NCI-H1436 (cell line): Measurements from ENCODE around the gene NRG3.

Experiments used
- DNase-seq: peaks from one replicate; lab custom pipeline; 2025; lab: John Stamatoyannopoulos, UW

The NRG3 gene

DNA sequence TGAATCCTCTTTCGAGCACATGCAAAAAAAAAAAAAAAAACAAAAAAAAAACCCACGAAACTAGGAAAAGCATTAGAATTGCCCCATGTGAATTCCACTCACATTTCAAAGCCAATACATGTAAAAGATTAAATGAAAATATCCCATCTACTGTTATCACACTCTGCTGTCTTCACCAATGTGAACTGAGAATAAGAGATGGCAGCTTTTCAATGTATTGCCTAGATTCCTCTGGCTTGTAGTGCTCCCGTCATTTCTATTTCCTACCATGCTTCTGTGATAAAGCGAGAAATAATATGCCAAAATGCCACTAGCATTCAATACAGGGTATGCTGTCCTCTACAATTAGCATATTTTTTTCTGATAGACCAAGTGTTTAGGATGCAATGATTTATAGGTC, 517.0 kb downstream of the NRG3 start:
- no peak for DNase-seq

DNA sequence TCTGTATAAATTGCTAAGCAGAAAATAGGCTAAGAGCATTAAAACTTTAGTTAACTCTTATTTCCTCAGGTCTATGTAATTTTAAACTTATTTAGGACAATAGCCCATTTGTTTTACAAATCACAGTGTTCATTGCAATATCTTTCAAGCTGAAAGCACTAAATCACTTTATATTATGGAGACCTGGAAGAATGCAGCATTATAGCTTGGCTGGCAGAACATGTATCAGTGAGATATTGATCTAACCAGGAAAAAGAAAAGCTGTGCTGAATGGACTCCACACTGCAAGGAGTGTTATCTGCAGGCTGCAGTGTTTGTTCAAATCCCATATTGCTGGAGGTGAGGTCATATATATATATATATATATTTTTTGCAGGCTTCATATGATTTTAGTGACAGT, 517.5 kb downstream of the NRG3 start:
- DNase-seq, result no peak

DNA sequence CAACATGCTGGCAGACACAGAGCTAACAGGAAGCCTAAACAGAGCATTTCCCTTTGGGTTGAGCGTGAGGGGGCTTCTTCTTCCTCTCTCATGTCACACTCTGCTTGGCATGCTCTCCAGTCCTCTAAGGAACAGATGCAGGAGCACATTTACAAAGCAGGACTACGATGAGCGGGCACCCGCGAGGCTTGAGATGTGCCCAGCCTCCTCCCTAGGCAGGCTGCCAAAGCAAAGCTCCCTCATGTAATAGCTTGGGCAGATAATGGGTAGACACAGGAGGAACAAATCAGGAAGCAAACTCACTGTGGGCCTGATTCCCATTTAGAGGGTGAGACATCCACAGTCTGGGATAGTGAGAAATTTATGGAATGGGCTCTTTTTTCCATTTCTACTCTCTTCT, 519.1 kb downstream of the NRG3 start:
- DNase-seq, result no peak

DNA sequence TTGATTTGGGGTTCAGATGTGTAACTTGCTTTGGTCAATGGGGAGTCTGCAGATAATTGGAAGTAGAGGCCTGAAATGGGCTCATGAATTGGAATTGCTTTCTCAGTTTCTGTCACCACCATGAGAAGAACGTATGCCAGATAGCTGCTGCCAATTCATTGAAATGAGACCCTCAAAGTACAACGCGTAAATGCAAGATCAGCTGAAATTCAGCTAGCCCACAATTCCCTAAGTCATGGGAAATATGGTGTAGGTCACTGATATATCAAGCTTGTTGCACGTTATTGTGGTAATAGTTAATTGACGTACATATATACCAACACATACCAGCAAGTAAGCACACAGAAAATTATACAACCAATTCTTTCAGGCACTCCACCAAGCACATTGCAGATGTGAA, 520.0 kb downstream of the NRG3 start:
- DNase-seq, result no peak

DNA sequence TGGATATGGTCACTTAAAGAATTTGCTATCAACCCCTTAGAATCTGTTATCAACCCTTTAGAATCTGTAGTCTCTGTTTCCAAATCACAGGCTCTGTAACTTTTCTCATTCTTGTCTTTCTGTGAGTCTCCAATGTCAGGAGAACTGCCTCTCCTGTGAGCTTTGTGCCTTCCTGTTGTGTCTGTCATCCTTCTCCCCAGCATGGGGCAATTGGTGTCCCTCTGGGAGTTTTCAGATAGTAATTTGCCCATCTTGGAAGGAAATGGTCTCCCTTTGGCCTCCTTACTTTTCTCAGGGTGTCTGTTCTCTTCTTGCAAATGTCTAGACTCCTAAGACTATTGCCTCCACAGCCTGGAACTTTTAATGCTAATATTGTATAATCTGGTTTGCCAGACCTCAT, 521.9 kb downstream of the NRG3 start:
- no peak for DNase-seq

DNA sequence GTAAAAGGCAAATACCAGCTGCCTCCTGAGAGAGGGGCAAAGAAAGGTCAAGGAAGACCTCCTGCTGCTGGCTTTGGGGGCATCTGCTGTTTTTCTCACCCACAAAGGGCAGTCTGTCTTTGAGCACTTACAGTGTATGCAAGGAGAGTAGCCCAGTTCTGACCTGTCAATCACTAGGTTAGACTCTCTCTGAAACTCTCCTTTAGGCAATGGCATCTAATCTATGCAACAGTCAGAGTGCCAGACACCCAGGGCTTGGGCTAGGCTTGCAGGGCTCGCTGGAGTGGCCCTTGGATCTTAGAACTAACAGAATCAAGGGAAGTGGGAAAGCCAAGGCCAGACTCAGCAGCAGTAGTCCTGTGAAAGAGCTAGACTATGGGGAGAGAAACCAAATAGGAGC, 522.9 kb downstream of the NRG3 start:
- DNase-seq, result no peak

DNA sequence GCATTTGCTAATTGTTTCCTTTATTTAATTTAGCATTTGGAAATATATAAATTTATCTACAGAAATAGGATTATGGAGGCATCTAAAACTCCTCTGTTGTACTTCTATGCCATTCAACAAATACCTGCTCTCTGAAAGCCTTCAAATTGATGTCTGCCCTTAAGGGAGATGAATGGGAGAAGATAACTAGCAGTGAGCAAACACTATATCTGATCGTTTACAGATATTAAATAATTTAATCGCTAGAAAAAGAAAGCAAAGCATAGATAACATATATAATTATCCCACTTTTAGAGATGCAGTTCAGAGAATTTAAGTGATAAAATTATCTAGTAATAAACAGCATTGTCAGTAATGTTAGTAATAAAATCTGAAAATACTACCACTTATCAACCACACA, 524.9 kb downstream of the NRG3 start:
- no peak for DNase-seq

DNA sequence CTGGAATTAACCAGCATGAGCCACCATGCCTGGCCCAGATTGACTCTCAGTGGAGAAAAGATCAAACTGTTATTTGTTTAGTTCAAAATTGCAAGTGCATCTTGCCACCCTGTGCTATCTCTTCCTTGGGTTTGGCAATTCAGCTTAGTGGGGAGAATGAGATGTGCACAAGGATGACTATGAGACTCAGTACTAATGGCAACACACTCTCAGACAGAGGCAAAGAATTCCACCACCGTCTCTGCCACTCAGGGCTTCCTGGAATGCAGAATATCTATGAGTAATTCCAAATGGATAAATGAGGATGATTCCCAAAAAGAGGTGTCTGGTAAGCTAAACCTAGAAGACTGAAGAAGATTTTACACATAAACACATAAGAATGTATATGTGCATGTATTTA, 525.8 kb downstream of the NRG3 start:
- DNase-seq, result no peak

DNA sequence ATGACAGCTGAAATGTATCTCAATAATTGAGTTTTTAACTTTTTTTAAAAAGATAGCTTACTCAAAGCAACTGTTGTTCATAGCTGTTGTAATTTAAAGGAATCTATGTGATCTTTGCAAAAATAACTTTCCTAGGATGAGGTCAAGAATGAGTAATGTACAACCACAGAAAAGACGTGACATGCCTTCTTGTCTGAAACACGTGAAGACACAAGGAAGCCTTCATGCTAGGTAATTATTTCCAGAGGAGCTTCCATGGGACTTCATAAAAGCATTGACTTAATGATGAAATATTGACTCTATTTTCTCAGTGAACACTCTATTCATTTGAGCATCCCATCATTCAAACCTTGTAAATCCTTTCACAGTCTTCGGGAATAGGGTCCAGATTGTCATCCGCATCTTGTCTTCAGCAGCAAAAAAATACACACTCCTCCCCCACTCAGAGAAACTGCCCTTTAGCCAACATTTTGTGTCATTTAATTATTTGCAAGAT, 528.0 kb downstream of the NRG3 start:
- DNase-seq, result no peak

DNA sequence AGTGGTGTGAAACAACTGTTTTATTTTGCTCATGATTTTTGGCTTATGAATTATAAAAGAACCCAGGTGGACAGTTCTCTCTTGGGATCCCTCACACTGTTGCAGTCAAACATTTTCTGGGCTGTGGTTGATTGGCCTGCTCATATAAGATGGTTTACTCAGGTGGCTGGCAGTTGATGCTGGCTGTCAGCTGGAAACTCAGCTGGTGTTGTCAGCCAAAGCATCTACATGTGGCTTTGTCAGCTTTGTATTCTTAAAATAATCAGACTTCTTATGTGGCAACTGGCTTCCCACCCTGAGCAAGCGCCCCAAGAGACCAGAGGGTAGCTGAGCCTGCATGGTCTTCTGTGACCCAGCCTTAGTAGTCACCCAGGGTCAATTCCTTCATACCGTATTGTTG, 534.7 kb downstream of the NRG3 start:
- no peak for DNase-seq

DNA sequence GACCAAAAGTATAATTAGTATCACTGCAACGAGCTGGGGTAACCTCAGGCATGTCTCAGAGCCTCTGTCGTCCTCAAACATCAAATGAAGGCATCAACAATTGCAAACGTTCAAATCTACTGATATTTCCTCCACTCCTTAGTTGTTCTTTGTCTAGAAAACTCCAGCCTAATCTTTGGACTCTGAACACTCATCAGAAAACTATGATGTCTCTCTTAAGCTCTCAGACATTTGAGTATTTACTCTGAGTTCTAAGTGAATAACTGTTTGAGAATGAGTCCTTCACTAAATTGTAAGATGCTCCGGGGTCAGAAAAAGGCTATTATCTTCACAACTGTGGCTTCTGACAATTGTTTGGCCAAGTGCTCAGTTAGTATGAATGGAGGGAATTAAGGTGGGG, 536.4 kb downstream of the NRG3 start:
- DNase-seq, result no peak

DNA sequence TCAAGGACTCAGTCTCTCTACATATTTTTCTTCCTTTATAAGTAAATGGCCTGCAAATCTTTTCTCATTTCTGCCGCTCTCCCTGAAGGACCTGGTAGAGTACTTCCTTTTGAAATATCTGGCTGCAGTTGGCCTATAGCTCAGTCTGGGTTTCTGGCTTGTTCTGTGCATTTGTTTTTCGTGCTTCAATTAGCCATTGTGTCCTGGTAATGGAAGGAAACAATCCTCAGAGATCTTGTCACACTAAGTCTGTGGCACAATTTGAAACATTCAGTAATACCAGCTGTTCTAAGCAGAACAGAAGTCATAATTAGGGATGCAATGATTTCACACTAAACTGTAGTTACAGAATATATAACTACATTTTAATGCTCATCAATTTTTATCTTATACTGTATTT, 545.0 kb downstream of the NRG3 start:
- no peak for DNase-seq

DNA sequence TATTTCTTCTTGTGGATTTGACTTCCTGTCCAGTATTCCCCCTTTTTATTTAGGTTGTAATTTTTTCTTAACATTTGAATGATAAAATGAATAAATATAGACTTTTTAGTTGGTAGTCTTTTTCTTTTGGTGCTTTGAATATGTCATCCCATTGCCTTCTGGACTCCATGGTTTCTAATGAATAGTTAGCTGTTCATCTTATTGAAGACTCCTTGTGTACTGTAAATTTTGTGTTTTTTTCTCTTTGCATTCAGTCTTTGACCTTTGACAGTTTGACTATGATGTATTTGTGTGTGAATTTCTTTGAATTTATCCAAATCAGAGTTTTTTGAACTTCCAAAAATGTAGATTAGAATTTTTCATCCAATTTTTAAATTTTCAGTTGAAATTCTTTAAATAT, 554.3 kb downstream of the NRG3 start:
- DNase-seq, result no peak

DNA sequence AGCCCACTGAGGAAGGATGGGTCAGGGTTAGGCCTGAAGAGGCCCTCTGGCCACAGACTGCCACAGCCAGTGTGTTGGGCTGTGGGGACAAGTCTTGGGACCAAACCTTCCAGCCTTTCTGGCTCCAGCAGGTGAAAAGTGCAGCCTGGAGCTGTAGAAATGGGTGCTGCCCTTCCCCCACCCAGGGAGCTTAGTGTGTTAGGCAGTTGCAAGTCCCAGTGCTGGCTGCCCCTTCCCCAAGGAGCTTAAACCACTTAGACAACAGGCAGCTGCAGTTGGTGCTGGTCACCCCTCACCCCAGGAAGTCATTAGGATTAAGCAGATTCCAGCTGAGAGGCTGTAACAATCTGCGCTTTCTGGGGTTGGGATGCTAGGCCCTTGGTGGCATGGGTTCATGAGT, 563.3 kb downstream of the NRG3 start:
- no peak for DNase-seq

DNA sequence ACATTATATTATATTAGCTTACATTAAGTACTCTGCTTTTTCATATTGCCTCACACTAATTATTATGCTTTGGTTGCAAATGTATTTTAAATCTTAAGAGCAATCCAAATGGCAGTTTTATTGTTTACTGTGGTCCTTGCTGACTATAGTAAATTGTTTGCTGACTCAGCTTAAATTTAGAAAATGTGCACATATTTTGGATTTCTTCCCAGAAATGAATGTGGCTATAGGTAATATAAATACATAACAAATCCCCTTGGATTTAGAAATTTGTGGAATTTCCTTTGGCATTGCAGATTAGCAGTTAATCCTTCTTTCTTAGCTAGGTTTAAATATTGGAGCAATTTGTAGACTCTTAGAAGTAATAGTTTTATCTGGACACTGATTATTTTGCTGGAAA, 565.8 kb downstream of the NRG3 start:
- DNase-seq, result no peak

DNA sequence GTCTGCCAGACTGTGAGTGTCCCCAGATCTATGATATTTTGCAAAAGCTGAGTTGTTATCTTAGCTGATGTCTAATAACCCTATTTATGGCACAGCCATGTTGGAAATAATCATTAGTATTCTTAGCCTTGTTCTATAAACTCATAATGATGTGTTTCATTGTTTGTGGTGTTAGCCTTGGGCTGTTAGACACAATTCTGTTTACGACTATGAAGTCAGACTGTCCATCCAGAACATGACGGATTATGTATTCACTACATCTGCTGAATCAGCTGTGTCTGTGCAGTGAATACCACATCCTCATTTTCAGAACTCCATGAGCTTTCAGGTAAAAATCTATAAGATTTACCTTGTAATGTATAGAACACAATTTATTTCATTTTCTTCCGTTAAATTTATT, 577.1 kb downstream of the NRG3 start:
- no peak for DNase-seq

DNA sequence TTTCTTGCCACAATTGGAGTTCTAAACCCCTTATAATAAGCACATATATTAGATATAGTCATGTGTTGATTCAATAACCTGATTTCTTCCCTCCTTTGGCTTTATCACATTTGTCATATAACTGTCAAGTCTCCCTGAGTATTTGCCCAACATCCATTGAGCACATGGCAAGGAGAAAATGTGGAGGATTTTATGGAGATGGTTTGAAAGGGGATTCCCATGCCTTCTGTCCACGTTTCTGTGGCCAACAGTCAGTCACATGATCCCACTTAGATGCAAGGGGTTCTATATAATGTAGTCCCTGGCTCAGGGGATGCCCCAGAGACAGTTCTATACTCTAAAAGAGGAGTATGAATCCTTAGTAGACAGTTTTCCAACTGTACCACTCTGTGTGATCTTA, 577.7 kb downstream of the NRG3 start:
- no peak for DNase-seq

DNA sequence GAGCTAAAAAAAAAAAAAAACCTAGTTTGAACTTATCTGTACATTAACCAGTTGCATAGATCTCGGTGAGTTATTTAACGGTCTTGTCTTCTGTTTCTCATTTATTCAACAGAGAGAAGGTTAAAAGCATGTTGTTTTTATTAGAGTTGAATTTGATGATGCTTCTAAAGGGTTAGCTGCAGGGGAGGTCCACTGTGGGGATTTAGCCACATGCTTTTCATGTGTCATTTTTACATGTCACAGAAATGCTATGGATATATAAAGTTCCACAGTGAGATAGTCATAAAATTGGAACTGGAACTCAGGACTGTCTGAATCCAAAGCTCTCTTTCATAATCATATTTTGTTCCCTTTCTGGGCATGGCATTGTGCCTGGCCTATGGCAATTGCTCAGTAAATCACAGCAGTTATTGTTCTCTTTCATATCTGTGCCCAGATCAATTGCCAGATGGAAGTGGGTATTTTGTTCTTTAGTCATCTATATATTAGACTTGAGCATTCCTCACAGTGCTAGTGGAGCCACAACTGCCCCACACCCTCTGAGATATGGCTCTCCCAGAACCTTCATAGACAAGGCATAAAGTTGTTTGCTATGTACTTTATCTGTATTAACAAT, 578.8 kb downstream of the NRG3 start:
- no peak for DNase-seq

DNA sequence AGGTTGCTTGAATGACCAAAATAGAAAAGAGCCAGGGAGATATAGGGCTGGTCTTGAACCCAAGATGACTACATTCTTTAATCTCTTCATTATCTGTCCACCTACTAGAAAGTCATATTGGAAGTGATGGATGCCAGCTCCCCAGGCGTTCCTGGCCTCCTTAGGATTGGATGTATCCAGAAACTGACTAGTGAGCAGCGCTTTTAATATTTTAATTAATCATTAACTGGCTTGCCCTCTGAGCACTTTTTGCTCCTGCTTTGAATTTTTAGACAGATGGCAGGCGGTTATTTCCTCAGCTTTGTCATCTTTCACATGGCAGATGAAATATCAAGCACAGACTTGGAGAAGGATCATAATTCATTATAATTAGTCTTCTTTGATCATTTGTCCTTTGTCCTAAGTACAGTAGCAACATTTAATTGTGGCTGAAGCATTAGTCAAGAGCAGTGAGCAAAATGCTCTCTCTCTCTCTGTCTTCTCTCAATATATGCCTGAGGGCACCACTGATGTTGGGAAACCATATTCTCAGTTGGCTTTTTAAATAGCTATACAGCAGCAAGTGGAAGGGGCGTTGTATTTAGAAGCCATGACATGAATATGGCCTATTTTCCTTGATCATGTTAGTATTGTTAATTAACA, 588.0 kb downstream of the NRG3 start:
- DNase-seq, result no peak

DNA sequence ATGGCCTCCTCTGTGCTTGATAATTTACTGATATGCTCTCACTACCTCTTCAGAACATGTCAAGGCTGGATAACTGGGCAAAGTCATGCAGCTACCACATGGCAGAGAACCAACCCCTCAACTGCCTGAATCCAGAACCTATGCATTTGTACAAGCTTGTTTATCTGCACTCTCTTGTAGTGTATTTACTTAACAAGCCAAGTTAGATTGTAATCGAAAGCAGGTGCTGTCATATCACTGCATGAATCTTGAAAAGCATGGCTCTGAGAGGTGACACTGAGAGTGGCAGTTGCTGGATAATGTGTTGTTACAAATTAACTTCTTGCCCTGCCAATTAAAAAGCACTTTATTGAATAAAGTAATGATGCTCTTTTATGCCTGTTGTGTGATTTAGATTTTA, 588.6 kb downstream of the NRG3 start:
- DNase-seq, result no peak

DNA sequence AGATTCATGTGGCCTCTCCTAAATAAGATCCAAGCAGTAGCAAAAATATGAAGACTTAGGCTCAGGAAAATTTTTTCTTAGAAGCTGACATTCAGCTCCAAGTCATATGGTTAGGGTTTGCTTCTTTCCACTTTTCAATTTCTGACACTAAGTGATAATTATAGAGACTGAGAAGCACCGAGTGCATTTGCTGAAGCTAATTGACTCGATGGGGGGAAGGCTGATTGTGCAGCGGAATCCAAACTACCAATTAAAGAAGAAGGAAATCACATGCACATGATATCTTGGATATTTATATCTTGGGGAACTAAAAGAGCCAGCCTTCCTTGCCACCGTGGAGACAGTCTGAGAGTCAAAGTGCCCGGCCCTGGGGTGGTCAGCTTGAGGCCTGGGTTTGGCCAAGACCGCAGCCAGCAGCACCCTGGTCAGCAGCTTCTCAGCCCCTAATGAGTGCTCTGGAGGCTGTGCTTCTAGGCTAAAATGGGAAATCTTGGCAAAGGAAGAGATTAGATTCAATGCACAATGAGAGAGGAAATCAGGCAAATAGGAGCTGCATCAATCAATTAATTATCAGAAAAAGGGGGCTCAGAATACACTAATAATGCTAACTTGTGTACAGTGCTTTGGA, 589.3 kb downstream of the NRG3 start:
- DNase-seq, result no peak

DNA sequence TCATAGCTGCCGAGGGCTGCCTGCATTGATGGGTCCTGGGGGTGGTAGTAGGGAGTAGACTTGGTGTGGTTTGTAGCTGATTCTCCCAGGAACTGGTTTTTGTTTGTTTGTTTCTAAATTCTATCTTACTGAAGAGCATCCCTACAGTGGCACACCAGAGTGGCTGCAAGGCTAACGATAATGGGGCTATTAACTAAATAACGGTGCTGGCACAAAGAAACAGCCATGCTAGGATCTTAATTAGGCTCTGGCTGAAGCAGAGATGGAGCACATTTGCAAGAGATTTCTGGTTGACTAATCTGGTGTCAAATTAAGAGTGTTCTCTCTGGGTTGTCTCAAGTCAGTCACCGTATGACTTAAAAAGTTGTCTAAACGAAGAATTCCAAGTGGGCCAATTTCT, 590.0 kb downstream of the NRG3 start:
- no peak for DNase-seq

DNA sequence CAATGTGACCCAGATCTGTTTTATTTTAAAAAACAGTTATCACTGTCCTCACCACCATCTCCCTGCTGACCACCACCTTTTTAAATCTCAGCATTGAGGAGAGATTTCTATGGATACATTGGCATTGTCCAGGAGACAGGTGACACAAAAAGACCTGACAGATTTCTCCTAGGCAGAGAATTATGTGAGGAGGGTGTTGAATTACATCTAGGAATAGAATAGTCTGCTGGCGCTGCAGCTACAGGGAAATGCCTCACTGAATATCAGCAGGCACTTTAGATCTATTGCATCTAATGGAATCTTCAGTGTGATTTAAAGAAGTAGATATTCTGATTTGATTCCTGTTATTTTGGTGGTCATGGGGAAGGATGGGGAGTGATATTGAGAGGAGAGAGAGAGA, 593.5 kb downstream of the NRG3 start:
- DNase-seq, result no peak
